NCI-H82 (cell line): ENCODE data around the gene GOLGA1.
"Not testable (repeated sequence)": the region's sequence is repeated elsewhere in the genome, so short reads cannot be mapped to it uniquely, and the experiment has no call there.

Experiments used
- DNase-seq: peaks from one replicate; lab custom pipeline; 2025; lab: John Stamatoyannopoulos, UW

GOLGA1 gene

GRCh38 chr9:124940894-124941678 is at the start of gene GOLGA1:
Gene GOLGA1, minus strand, starts transcription at chr9:124941083. Its CDS starts 2,372 bp downstream, at chr9:124938711.
- DNase-seq: peak; percentile 96

- DNase-seq: no peak
These were observed 42.8 kb upstream of the GOLGA1 start for GRCh38 chr9:124983698-124984097.

GRCh38 chr9:124980431-124980830 is 39.5 kb upstream of the GOLGA1 start:
- DNase-seq: peak; percentile 57

- no peak for DNase-seq
These were observed 34.2 kb upstream of the GOLGA1 start for GRCh38 chr9:124975131-124975530.

- no peak for DNase-seq
These were observed 32.9 kb upstream of the GOLGA1 start for GRCh38 chr9:124973807-124974206.

- no peak for DNase-seq
These were observed 31.4 kb upstream of the GOLGA1 start for GRCh38 chr9:124972241-124972770.

- DNase-seq: no peak
These were observed 28.5 kb upstream of the GOLGA1 start for GRCh38 chr9:124969401-124969800.

GRCh38 chr9:124968238-124968637 is 27.4 kb upstream of the GOLGA1 start:
- DNase-seq: no peak

- not testable (repeated sequence) for DNase-seq
These were observed 25.1 kb upstream of the GOLGA1 start for GRCh38 chr9:124965775-124966568.

GRCh38 chr9:124964604-124965003 is 23.7 kb upstream of the GOLGA1 start:
- peak; percentile 77 for DNase-seq

- DNase-seq: no peak
These were observed 23.2 kb upstream of the GOLGA1 start for GRCh38 chr9:124964056-124964455.

- no peak for DNase-seq
These were observed 19.5 kb upstream of the GOLGA1 start for GRCh38 chr9:124960409-124960752.

GRCh38 chr9:124959671-124960408 is 19.0 kb upstream of the GOLGA1 start:
- DNase-seq: not testable (repeated sequence)

GRCh38 chr9:124954255-124954654 is 13.4 kb upstream of the GOLGA1 start:
- no peak for DNase-seq

GRCh38 chr9:124950050-124950718 is 9.3 kb upstream of the GOLGA1 start:
- no peak for DNase-seq

- DNase-seq: no peak
These were observed 8.5 kb upstream of the GOLGA1 start for GRCh38 chr9:124949387-124949786.

- peak; percentile 84 for DNase-seq
These were observed 7.0 kb upstream of the GOLGA1 start for GRCh38 chr9:124947727-124948391.

GRCh38 chr9:124946167-124946566 is 5.3 kb upstream of the GOLGA1 start:
- DNase-seq: no peak

GRCh38 chr9:124941679-124942561 is 1.0 kb upstream of the GOLGA1 start:
- DNase-seq: peak; percentile 77

GRCh38 chr9:124940521-124940893 is 376 bp downstream of the GOLGA1 start:
- DNase-seq: peak; percentile 70
